CD4-positive, alpha-beta T cell treated with Interferon alpha-2 for 1 hour (primary cell): Measurements from ENCODE around the gene CATSPER2.
"Not testable (repeated sequence)": the region's sequence is repeated elsewhere in the genome, so short reads cannot be mapped to it uniquely, and the experiment has no call there.

Source experiments
- DNase-seq, 2 donors: peaks; one replicate each; pipeline ENCODE4 v3.0.0-alpha.2; 2020 to 2022

CATSPER2 gene

DNA sequence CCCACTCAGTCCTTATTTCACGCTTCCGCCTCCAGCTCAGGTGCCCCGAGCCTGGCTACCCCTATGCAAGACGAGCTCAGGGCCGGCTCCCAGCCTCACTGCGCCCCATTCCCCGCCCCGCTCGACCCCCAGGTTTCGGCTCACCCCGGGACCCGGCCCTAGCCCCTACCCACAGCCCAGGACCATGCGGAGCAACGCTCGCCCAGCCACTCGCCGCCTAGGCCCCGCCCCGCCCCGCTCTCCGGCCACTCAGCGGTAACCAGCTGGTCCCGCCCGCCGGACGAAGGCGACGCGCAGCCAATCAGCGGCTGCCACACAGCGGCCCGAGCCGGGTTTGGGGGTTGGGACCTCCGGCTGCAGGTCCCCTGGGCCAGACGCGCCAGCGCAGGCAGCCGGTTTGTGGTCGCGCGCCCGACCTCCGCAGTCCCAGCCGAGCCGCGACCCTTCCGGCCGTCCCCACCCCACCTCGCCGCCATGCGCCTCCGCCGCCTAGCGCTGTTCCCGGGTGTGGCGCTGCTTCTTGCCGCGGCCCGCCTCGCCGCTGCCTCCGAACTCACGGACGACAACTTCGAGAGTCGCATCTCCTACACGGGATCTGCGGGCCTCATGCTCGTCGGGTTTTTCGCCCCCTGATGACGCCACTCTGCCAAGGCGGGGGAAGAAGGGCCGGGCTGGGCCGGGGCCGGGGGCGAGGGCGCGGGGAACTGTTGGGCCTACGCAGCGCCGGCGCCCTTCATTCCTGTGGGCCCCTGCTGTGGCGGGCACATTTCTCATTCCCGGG is at the start of gene CATSPER2:
TSS of gene CATSPER2 (minus strand) at position 196 of the 781 bp plus-strand sequence. CDS start 783 bp downstream, outside the sequence.
- DNase-seq, result no peak

DNA sequence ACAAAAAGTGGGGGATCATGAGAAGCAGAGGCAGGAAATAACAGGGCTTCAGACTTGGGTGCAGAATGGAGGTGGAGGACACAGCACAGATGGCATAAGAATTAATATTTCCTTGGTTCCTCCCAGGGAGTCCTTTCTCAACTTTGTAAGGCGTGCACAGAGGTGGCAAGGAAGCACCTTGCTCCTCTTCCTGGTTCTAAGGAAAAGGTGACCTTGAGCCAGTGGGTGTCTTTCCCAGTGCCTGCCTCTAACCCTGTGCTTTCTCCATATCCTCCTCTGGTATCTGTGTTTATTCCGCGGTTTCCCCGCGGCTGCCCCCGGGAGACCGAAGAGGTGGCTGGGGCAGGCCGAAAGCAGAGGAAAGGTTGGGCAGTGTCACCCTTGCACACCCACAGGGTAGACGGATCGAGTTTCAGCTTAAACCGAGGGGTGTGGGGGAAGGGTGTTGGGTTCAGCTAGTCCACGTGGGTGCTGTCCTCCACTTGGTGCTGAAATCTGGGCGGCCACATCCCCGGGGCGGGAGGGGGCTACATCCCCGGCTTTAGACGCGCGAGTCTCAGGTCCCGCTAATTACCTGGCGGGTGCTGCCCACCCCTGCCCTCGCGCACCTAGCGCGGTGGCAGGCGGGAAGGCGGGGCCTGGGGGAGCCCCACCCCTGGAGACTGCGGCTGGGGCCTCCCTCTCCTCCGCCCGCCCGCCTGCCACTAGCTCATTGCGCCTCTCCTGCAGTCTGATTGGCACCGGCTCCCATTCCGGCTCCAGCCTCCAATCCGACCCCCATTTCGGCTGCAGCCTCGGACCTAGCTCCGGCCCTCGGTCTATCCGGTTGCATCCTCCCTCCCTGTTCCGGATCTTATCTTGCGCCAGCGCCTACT is 44.7 kb upstream of the CATSPER2 start, which contains the start of gene CKMT1A:
TSS of gene CKMT1A (plus strand) at position 712 of the 875 bp plus-strand sequence. CDS start 192 bp downstream, outside the sequence.
- DNase-seq, result not testable (repeated sequence)

DNA sequence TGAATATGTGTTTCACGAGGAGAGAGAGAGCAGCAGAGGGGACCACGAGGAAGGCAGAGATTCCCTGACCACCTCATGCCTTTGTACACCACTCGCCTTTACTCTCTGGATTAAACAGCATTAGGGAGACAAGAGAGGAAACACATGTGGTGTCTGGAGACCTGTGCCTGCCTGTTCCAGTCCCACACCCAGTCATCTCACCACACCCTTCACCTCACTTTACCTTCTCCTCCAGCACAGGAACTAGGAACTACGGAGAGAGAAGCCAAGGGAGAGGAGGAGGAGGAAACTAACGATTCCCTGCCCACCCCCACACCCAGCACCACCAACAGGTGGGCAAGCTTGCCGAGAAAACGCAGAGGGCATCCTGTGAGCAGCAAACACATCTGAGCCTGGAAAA is 44.0 kb upstream of the CATSPER2 start:
- not testable (repeated sequence) for DNase-seq

DNA sequence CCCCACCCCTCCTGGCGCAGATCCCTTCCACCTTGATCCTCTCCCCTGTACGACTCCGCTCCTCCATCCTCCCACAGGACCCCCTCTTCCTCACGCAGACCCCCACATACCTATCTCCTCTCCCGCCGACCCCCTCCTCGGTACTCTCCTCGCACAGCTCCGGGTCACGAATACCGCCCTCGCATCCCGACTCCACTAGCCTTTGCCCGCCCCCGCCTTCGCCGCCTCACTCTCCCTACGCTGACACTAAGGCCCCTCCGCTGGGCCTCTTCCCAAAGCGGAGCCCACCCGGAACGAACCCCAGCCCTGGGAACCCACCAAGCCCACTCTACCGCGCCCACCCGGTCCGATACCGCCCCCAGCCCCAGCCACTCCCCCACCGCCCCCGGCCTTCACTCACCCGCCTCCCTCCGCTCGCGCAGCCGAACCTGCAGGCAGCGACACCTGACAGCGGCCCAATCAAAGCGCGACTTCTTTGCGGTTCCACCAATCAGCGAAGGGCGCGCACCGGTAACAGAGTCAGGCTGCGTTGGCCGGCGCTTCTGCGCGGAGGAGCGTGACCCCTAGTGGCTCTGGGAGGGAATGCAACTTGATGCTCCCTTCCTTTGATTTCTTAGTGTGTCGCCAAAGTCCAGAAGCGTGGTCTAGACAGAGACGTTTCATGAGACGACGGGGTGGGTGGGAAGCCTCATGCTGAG is 41.1 kb upstream of the CATSPER2 start:
- not testable (repeated sequence) for DNase-seq

DNA sequence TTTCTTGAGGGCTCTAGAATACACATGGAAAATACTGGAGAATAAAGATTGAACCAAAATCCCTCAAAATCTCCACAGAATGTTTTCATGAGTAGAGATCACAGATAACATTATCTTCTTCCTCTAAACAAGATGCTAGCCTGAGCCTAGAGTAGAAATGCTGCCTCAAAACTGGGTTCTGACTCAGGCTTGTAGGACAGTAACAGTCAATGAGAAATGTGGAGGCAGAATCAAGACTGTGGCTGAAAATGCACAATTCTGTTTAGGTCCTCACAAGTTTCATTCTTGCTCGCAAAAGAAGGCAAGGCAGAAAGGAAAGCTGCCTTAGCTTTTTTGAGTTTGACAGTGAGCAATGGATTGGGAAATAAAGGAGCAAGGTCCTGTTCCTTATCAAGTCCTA is 25.5 kb upstream of the CATSPER2 start:
- DNase-seq, result not testable (repeated sequence)

DNA sequence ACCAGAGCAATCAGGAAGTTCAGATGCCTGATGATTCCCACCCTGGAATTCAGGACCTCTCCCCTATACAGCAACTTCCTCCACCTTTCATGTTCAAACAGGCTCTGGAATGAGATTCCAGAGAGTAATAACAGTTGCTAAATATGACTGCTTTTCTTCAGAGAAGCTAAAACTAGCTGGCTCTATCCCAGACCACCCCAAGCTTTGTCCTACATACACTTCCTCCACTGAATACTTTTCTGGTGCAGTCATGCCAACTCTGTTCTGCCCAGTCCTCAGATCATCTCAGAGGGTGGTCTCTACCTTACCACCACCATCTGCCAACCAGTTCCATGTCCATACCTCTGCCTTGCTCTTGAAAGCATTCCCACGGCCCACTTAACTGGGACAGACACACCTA is 17.5 kb upstream of the CATSPER2 start:
- not testable (repeated sequence) for DNase-seq

DNA sequence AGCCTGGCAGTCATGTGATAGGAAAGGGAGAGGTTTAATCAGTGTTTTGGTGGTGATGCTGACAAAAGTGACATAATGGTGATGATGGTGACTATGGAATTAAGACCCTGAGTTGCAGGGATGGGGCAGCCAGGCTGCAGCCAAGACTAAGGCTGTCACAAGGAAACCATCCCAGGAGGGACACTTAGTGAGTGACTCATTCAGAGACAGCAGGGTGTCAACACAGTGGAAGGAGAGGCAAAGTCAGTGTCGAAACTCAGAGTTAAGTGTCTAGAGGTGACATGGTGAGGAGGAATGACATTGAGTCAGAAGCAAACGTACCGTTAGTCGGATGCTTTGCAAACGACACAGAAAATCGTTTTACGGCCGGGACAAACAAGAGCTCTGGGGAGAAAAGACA is 14.7 kb upstream of the CATSPER2 start:
- not testable (repeated sequence) for DNase-seq

DNA sequence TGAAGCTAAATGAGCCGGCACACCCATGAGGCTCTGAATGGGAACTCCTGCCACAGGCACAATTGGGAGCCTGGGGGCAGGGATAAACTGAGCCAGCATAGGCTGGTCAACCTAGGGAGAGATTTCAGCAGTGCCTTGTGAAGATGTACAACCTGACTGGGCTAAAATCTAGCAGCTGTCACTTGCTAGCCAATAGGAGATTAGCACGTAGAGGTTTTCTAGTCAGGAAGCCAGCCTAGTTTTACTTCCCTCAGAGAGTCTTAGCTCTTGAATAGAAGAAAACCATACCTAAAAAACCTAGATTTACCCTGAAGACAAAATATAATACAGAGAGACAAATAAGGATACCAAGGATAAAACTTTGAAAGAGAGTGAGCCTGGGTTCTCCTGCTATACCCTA is 13.6 kb upstream of the CATSPER2 start:
- DNase-seq, result not testable (repeated sequence)

DNA sequence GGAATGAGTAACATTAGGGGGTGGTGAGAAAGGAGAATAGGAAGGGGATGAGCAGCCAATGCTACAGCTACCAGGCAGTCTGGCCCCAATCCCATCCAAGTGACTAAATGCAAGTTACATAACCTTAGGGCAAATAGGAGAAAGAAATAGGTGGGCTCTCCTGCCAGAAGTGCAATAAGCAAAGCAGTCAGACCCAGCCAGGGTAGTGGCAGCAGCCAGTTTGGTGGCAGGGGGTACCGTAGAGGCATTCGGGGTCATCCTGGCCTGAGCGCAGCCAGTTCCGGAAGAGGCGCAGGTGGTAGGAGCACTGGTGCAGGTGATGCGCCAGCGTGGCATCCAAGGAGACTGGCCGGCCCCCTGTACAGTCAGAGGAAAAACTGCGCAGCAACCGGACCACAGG is 11.1 kb upstream of the CATSPER2 start:
- DNase-seq, result not testable (repeated sequence)

DNA sequence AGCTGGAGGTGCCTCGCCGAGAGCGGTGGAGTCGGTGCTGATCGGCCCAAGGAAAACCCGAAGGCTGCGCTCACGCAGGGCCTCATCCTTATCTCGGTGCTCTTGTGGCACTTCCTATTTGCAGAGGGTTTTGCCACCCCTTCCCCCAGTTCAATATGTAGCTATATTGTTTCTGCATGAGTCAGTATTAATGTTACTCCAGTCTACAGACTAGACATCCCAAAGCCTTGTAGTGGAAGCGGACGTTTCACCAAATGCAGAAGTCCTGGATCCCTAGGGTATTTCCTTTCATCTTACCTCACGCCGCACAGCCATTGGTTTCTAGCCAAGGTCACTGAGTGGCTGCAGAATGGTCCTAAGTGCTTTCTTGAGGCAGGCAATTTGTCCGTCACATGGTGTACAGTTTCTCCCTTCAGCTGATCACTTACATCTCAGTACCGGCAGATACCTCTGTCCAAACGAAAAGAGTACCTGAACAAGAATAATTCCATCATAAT is 834 bp upstream of the CATSPER2 start:
- not testable (repeated sequence) for DNase-seq

DNA sequence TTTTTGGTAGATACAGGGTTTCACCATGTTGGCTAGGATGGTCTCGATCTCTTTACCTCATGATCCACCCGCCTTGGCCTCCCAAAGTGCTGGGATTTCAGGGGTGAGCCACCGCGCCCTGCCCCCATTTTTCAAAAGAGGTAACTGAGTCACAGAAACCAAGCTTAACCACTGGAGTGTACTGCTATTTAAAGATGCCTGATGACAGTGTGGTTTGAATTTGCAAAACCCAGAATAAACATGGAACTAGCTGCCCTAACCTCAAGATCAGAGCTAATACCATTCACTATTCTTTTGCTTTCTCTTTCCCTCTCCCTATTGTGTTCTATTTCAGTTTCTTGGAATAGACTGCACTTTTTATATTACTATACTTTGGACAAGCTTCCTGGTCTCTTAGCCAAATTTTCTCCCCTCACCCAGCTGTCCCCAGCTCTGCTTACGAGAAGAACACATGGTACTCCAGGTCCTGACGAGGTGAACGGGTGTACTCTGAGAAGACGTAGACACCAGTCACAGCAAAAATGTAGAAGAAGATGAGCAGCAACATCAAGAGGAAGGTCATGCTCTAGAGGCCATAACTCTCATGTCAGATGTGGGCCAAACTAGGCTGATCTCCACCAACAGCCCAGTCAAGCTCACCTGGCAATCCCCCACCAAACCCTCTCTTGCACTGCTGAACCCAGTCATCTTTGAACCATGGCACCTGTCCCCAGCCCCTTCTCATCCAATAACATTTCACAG is 10.0 kb downstream of the CATSPER2 start:
- not testable (repeated sequence) for DNase-seq

DNA sequence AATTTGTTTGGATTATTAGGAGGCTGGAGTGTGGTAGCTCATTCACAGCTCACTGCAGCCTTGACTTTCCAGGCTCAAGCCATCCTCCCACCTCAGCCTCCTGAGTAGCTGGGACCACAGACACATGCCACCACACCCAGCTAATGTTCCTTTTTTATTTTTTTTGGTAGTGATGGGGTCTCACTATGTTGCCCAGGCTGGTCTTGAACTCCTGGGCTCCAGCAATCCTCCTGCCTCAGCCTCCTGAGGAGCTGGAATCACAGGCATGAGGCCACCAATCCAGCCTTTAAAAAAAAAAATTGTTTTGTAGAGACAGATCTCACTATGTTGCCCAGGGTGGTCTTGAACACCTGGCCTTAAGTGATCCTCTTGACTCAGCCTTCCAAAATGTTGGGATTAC is 21.7 kb downstream of the CATSPER2 start:
- DNase-seq, result not testable (repeated sequence)

DNA sequence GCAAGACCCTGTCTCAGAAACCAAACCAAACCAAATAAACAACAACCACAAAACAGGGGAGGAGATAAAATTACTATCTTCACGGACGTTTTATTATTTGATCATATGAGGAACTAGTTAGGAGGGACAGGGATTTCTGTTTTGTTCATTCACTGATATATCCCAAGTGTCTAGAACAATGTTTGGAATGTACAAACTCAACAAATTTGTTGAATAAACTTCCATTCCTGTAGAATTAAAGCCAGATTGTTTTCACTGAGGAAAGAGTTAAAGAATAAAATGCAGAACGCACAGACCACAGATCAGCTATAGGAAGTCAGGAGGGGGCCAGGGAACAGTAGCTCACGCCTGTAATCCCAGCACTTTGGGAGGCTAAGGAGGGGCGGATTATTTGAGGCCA is 23.5 kb downstream of the CATSPER2 start:
- no peak for DNase-seq

DNA sequence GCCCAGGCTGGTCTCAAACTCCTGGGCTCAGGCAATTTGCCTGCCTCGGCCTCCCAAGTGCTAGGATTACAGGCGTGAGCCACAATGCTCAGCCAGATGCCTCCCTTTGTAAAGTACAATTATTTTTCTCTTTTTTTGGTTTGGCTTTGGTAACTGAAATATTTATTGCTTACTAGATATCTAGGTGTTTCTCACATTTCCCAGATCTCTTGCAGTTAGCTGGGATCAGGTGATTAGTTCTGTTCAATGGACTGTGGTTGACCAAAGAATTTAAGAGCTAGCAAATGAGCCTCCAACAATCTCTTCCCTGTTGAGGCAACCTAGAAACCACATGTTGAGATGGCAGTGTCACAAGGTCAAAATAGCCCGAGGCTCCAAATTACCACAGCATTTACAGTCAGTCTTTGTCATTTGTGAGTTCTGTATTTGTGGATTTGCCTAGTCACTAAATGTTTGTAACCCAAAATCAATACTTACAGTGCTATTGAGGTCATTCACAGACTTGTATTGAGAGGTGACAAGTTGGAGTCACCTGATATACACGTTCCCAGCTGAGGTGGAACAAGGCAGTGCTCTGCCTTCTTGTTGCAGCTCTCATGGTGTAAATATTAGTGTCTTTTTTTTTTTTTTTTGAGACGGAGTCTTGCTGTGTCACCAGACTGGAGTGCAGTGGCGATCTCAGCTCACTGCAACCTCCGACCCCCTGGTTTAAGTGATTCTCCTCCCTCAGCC is 26.4 kb downstream of the CATSPER2 start:
- DNase-seq, result not testable (repeated sequence)

DNA sequence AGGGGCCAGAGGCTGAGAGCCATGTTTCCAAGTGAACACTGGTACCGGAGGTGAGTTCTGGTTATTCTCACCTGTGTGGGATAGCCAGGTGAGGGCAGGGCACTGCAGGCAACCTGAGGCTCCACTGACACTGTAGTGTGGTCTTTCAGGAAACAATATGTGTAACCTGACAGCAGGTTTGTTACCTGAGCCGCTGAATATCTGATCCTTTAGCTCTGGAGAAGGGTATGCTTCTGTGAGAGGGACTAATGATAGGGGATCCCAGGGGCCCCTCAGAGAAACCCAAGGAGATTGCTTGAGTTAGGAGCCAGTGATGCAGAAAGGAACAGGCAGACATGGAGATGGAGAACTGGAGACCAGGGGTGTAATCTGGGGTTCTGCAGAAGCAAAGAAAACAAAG is 29.9 kb downstream of the CATSPER2 start, which contains the start of gene STRC:
TSS of gene STRC (minus strand) at position 101 of the 400 bp plus-strand sequence. CDS start at position 23, 78 bp downstream.
- DNase-seq, result not testable (repeated sequence)

DNA sequence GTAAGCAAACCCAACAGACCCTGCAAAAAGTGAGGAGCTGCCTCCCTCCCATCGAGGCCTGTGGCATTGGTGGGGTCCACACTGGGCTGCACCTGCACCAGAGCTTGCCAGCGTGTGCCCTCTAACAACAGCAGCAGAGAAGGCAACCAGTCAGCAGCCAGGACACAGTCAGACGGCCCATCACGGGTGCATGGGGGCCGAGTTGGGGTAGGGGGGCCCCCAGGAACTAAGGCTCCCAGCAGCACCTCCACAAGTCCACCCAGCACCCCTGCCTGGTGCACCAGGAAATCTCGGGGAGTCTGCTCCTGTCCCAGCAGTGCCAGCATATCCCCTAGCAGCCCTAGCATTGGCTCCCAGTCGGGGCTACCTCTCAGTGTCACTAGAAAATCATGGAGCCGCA is 30.9 kb downstream of the CATSPER2 start:
- DNase-seq, result not testable (repeated sequence)

DNA sequence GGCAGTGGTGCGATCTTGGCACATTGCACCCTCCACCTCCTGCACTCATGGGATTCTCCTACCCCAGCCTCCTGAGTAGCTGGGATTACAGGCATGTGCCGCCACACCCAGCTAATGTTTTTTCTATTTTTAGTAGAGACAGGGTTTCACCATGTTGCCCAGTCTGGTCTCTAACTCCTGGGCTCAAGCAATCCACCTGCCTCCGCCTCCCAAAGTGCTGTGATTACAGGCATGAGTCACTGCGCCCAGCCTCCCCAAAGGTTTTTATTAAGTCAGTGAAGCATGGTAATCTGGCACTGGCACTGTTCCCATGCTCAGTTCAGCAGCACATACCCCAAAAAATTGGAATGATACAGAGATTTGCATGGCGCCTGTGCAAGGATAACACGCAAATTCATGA is 46.4 kb downstream of the CATSPER2 start:
- not testable (repeated sequence) for DNase-seq

DNA sequence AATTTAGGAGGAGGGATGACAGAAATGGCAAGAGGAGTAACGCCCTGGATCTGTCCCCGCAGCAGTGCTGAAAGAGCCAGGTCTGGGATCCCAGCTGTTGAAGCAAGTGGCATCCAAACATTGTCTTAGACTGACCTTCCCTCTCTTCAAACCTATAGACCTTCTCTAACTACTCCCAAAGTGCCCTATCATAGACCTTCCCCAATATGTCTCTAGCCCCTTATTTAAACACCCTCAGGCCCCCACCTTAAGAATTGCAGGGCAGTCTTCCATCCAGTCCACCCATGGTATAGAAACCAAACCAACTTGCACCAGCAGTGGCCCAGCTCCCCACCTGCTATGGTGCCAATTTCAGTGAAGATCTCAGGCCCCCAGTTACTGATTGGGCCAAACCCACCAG is 48.4 kb downstream of the CATSPER2 start:
- not testable (repeated sequence) for DNase-seq

DNA sequence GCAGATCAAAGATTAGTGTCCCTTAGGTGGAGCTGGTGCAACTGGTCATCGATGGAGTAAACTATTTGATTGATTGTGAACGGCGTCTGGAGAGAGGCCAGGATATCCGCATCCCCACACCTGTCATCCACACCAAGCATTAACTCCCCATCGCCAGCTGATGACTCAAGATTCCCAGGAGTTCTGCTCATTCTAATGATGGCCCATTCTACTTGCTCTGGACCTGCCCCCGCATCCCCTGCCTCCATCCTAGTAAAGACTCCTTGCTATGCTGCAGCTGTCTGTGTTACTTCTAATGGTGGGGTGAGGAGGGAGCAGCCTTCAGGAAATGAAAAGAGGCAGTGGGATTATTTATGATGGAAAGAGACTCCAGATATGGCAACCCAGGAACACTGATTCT is 49.5 kb downstream of the CATSPER2 start:
- DNase-seq, result not testable (repeated sequence)

DNA sequence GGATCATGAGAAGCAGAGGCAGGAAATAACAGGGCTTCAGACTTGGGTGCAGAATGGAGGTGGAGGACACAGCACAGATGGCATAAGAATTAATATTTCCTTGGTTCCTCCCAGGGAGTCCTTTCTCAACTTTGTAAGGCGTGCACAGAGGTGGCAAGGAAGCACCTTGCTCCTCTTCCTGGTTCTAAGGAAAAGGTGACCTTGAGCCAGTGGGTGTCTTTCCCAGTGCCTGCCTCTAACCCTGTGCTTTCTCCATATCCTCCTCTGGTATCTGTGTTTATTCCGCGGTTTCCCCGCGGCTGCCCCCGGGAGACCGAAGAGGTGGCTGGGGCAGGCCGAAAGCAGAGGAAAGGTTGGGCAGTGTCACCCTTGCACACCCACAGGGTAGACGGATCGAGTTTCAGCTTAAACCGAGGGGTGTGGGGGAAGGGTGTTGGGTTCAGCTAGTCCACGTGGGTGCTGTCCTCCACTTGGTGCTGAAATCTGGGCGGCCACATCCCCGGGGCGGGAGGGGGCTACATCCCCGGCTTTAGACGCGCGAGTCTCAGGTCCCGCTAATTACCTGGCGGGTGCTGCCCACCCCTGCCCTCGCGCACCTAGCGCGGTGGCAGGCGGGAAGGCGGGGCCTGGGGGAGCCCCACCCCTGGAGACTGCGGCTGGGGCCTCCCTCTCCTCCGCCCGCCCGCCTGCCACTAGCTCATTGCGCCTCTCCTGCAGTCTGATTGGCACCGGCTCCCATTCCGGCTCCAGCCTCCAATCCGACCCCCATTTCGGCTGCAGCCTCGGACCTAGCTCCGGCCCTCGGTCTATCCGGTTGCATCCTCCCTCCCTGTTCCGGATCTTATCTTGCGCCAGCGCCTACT is 55.1 kb downstream of the CATSPER2 start, which contains the start of gene CKMT1B:
TSS of gene CKMT1B (plus strand) at position 700 of the 863 bp plus-strand sequence. CDS start 192 bp downstream, outside the sequence.
- DNase-seq, result not testable (repeated sequence)
